GM18909 (cell line): ENCODE measurements around the gene VPS13D.
"Not testable (repeated sequence)": the region's sequence is repeated elsewhere in the genome, so short reads cannot be mapped to it uniquely, and the experiment has no call there.

Experiments used
- ATAC-seq: cut with Tn5 transposase; IDR thresholded peaks from one replicate; pipeline ENCODE4 v1.9.1; 2021; ENCODE audit warnings: mild to moderate bottlenecking; ENCODE audit not compliant: unreplicated experiment, poor library complexity

VPS13D gene

DNA sequence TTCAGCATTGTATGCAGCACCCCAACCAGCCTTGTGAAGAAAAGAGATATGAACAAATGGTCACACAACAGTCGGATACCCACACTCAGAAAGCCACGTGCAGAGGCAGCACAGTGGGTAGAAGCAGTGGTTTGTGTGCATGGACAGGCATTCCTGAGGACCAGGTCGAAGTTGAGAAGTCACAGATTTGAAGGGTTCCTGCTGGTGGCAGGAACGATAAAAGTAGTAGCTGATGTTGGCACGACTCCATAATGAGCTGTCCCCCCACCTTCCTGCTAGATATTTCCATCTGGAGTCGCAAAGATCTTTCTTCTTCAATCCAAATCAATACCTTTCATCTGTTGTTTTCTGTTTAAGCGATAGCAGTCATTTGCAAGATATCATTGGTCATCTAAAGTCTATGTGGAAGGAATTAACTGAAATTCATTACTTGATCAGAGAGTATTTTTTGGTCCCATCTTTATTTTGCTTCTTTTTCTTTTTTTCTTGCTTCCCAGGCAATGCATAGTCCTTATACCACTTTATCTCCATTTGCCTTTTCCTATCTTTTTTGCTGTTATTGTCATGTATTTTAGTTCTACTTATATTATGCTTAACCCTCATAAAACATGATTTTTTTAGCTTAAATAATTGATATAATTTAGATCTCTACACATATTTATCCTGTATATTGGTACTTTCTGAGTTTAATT is 211.7 kb downstream of the VPS13D start:
- no peak for ATAC-seq

DNA sequence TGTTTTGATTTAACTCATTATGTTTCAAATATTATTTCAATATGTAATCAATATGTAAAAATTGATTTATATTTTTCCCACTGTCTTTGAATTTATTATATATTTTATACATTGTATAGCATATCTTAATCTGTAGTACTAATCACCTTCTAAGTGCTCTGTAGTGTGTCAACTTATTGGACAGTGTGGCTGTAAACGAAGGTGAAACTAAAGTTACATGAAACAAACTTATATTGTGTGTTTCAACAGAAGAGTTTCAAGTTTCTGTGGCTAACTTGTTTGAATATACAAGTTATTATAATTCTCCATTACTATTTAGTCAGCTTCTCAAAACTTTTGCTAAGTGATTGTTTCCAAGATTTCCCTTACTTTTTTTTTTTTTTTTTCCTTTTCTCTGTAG is 212.4 kb downstream of the VPS13D start:
- ATAC-seq, result no peak

DNA sequence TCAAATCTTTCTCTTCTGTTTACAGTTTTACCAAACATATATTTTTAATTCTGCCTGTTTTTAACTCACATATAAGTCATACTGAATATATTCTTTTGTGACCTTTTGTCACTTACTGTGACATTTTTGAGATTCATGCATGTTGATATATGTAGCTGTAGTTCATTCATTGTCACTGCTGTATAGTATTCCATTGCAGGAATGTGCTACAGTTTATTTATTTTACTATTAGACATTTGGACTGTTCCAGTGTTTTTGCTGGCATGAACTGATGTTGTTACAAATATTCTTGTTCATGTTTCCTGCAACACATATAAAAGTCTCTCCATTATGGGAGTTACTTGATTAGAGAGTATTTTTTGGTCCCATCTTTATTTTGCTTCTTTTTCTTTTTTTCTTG is 213.3 kb downstream of the VPS13D start:
- no peak for ATAC-seq

DNA sequence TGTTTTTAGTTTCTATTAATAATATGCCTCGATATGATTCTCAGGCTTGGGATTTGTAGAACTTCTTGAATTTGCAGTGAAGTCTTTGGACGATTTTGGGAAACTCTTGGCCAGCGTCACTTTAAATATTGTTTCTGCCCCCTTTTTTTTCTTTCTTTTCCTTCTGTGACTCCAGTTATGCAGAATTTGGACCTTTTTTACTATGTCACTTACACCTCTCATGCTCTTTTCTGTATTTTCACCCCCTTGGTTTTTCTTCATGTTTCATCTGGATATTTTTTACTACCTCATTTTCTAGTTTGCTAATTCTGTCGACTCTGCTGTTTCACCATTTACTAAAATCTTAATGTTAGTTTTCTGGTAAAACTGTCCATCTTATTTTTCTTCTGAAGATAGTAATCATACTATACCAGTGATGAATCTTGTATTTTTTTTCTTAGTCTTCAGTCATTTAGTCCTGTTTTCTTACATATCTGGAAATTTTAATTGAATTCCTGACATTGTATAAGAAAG is 214.6 kb downstream of the VPS13D start:
- ATAC-seq, result no peak

DNA sequence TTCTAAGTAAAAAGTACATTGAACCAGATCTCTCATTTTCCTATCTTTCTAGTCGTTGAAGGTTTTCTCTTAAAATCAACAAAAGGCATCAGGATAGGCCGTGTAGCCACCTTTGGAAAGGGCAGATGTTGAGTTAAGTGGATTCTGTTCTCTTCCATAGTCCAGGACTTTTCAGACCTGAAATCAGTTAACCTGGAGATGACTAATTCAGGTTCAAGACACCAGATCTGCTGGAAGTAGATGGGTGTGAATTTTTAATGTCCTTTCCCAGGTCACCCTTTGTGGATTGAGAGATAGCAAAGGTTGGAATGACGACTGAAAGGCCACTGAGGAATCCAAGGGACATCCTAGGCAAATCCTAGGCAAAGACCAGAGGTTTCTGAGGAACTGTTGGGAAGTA is 215.4 kb downstream of the VPS13D start:
- no peak for ATAC-seq

DNA sequence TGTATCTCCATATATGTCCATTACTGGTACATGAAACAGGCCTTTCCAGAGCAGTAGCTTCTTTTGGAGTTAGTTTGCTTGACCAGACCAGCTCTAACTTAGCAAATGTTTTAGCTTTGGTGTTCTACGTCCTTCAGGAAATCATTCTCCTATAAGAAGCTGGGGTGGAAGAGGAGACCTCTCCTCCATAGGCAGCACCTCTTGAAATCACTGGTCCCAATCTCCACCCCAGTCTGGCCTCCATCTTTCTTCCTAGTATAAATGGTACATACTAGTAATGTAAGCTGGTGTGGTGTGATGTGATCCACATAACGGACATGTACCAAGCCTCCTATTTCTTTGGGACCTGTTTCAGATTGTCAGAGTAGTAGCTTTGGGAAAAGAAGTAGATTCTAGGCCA is 216.8 kb downstream of the VPS13D start:
- no peak for ATAC-seq

DNA sequence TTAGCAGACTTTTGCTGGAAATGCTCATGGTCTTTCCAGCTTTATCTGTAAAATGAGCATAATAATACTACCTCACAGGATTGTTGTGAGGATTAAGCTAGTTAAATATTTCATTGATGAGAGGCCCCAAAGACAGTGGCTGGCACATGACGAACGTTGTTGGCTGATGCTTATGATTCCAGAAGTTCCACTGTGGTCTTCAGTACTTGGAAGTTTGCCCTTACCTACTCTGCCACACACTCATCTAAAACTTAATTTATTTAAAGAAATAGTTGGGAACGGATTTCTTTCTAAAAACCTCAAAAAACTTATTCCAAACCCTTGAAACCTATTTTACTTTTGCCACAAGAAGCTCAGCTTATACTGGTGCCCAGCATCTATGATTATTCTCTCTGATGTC is 217.5 kb downstream of the VPS13D start:
- no peak for ATAC-seq

DNA sequence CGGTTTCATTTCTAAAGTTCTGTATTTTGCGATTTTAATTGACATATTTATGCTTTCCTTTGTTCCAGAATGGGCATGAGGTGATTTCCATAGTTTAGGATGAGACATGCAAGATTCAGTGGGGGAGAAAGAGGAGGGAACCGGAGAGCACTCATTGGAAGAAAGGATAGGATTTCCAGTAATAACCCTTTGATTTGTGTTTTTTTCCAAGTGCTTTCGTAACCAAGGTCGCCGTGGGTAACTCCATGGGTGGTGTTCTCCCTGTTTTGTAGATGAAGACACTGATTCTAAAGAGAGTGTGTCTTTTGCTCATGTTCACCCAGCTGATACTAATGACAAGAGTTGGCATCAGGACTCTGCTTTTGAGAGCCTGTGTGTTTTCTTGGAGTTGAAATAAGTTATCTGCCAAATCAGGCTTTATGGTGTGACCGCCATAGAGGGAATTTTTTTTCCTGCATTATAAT is 218.1 kb downstream of the VPS13D start:
- ATAC-seq, result no peak

DNA sequence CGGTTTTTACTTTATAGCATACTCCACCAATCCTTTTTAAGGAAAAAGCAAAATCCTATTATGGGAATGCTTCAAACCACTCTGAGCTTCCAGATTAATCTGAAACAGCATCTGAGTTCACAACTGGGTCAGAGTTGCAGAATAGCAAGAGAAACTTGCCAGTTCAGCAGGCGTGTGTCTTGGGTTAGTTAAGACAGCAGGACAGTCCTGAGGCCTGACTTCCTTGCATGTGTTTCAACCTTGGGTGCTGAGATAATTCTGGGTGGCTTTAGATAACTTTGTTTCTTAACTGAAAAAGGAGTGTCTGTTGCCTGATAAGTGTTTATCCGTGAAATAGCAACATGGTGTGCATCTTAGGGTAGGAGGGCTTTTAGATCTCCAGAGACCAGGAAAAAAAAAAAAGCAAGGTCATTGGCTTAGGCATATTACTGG is 218.9 kb downstream of the VPS13D start:
- no peak for ATAC-seq

DNA sequence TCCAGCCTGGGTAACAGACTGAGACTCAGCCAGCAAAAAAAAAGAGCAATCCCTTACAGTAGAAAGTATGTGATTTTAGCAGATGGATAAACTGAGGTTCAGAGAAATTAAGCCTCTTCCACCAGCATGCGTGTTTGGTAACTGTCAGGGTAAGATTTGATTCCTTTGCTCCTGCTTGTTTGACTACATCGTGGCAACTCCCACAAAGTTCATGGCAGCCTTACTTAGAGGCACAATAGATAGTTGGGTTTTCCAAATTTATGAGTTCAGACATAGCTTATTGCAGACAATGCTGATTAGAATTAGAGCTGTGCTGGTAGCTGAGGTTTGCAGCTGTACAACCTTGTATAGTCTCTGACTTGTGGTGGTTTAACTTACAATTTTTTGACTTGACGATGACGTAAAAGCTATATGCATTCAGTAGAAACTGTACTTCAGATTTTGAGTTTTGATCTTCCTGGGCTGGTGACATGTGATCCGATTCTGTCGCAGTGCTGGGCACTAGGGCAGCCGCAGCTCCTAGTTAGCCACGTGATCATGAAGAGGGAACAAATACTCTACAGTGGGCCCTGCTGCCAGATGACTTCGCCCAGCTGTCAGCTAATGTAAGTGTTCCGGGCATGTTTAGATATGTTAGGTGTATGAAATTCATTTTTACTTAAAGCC is 220.4 kb downstream of the VPS13D start:
- ATAC-seq, result no peak

DNA sequence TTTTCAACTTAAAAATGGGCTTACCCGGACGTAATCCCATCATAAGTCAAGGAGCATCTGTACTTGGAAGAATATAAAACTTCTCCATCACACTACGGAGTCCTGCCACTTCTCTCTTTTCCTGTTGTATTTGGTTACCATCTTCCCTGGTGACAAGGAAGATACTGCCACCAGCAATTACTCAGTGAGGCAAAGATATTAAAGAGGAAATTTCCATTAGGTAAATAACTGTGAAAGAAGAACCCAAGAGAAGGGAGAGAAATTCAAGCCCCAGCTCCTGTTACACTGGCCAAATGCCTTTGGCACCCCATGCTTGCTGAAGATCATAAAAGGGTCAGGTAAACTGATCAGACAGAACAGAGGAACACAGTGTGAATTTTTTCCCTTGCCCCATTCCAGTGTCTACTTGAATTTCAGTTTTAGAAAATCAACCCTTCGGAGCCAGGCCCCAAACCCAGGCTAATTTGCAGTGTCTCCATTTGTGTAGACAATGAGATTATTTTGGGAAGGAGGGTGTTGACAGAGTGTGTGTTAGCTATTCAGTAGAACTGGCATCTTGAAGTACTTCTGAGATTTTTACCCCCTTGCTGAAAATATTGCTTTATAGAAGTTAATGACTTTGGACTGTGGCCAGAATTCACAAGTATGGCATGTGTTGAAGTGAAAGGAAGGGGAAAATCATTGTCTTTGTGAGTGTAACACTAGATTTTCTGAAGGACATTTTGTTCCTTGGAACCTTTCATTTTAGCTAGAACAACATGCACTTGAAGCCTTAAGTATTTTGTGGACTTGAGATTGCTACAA is 221.1 kb downstream of the VPS13D start:
- ATAC-seq, result no peak

DNA sequence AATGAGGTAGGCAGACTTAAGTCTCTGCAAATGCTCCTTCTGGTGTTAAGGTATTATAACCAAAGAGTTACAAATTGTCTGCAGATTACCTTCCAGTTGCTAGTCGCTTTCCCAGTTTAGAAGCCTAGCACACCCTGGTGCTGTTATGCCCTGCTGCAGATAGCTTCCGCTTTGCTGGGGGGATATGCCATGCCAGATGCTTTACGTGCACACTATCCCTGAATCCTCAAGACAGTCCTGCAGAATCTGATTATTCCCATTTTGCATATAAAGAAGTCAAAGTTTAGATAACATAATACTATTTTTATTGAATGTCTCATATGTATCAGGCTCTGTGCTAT is 221.7 kb downstream of the VPS13D start:
- no peak for ATAC-seq

DNA sequence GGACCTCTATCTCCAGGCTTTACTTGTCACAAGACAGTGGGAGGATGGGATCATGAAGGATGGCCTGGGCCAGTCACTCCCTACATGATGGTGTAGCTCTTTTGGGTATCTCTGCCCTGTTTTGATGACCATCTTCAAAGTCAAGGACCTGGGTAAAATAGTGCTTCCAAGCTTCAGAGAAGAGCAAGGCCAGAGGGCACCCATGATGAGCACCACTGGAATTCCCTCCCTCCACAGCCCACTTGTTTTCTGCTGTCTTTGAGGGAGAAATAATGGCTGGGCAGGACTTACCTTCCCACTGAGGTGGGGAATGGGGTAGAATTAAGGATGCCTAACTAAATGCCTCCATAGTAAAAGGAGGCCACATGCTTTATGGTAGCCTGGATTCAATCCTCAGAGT is 222.4 kb downstream of the VPS13D start:
- ATAC-seq, result no peak

DNA sequence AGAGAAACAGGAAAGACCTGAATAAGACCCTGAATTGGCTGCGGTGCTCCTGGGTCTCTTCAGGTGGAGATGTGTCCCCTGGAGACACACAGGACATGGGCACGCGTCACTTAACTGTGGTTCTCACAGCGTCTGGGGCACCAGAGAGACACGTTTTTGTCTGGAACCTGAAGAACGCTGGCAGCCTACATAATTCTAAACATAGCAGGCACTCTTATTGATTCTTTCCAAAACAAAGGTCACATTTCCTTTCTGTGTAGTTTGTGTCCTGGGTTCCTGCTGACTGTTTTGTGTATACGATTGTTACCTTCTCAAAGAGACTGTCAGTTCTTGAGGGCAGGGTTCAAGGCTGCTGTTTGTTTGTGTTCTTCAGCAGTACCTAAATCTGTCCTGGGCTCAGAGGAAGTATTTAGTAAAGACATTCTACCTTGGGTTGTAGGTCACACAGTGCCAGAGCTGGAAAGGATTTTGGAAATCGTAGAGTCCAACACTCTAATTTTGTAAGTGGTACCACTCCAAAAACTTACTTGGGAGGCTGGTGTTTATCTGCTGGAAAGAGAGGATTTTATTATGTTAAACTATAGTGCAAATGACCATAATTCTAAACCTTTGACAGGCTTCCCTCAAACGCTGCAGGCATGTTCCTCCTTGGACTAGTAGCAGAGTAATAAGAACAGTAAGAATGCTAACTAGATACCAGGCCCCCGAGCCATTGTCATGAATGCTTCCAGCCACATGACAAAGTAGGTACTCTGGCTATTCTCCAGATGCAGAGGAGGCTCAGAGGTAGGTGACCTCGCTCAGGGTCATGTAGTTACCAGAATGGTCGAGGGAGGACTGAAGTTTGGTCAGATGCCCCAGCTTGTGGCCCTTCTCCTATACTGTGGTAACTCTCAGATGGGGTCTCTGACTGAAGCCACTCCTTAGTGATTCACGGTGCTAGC is 223.8 kb downstream of the VPS13D start:
- no peak for ATAC-seq

DNA sequence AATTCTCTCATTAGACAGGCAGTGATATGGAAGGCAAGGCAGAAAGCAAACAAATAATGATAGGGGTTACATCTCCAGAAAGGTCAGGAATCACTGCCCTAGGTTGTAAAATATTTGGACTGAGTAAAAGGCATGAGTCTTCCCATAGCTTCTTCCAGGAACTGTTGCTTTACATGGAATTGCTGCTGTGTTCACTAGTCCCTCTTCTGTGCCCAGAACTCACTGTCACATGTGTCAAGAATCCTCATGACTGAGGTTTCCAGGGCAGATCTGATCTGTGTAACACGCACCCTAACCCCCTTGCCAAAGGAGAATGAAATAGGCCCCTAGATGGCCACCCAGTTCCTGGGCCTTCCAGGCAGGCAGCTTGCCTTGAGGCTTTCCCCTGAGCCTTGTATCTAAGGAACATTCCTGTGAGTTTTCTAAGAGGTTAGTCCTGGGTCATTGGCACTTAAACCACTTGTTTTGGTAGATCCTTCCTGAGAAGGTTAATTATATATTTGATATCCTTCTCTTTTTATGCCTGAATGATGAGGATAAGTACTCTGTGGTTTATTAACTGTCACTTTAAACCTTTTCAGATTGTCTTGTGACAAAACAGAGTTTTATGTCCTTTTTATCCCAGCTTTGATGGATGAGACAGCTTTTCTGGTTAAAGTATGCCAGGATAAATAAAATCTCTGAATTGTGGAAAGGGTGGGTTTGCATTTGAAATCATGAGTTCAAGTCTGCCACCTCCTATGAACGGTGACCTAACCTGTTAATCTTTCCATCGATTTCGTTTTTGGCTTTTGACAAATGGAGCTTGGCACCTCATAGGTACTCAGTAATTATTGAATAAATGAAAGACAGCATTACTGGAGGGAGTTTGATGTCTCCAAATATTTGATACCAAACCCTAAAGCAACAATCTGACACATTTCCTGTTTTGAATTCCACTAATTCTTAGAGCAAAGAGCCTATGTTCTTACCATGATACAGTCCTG is 224.9 kb downstream of the VPS13D start:
- no peak for ATAC-seq

DNA sequence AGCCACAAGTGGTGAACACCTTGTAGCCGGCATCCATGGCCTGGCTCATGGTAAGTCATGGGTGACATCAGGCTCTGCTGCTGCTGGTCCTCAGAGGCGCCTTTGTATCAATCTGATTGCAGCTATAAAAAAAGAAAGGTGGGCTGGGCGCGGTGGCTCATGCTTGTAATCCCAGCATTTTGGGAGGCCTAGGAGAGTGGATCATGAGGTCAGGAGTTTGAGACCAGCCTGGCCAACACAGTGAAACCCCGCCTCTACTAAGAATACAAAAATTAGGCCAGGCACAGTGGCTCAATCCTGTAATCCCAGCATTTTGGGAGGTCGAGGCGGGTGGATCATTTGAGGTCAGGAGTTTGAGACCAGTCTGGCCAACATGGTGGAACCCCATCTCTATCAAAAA is 226.3 kb downstream of the VPS13D start:
- ATAC-seq, result not testable (repeated sequence)

DNA sequence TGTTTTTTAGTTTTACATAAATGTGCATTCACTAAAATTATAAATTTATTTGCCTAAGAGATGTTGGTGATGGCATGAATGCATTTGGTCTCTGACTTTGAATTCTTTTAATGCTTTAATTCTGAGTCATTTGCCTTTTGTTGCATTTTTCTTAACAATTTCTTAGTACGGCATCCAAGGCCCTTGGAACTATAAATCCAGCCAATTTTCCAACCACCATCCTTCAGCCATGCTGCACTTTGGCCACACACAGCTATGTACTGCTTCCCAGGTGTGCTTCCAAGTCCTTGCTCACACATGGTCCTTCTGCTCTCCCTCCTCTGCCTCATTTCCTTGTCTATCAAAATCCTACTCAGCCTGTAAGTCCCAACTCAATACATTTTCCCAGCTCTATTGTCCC is 227.1 kb downstream of the VPS13D start:
- ATAC-seq, result no peak

DNA sequence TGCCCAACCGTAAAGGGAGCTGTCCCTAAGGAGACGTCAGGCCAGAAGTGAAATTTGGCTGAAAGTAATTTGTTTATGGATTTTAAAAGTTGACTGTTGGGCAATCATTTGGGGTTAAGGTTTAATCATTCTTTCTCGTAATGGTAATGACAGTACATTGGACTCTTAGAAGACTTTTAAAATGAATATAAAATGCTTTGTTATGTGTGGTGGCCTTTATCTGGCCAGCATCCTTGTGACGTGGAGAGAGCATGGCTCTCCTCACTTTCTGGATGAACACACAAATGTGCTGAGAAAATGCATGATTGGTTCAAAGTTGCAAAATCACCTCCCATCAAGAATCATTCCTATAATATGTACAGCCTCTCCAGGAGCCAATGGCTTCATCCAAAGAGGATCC is 227.9 kb downstream of the VPS13D start:
- no peak for ATAC-seq

DNA sequence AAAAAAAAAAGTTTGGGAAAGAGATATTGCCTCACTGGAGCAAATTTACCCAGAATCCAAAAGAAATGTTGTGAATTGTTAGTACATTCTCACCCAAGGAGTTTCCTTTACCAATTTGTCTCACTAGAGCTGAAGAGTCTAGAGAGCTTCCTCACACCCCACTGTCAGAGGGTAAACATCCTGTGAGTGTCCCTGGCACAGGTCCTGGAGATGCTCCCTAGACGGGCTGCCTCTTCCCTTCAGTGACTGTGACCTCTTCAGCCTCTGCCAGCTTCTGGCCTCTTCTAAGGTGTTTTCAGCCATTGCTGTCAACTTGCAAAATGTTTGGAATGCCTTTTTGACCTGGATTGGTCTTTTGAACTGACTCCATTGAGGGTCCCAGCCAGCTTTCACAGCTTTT is 228.7 kb downstream of the VPS13D start:
- ATAC-seq, result no peak
